Stimulated activated naive B cell treated with anti-CD40 and anti-IgM and Interleukin-4, amounts not matched to agents 10 μg/mL and 1 μg/mL and 100 μg/mL, for 72 hours (primary cell): ENCODE data around the gene NTSR1.

Experiments used
- ATAC-seq, 2 donors: fragments of 150-1000 bp; cut with Tn5 transposase; replicated peaks; 2 replicates each; pipeline ENCODE4 v1.10.0; 2021; ENCODE audit warnings: moderate library complexity in 1 of 2
- DNase-seq: peaks from one replicate; pipeline ENCODE4 v3.0.0; 2021
- H3K27ac Mint-ChIP-seq: one replicate; pipeline ENCODE4 v1.8.0; 2022; ENCODE audit warnings: mild to moderate bottlenecking, mixed read lengths
- H3K27me3 Mint-ChIP-seq, 2 donors: one replicate each; pipeline ENCODE4 v1.8.0; 2022; ENCODE audit warnings: mixed read lengths in 2 of 2
- H3K36me3 Mint-ChIP-seq, 2 donors: one replicate each; pipeline ENCODE4 v1.8.0; 2022; ENCODE audit warnings: mixed read lengths in 2 of 2, mild to moderate bottlenecking in 1 of 2
- H3K4me1 Mint-ChIP-seq, 2 donors: one replicate each; pipeline ENCODE4 v1.8.0; 2022; ENCODE audit warnings: mixed read lengths in 2 of 2, mild to moderate bottlenecking in 1 of 2
- H3K4me3 Mint-ChIP-seq, 2 donors: one replicate each; pipeline ENCODE4 v1.8.0; 2022; ENCODE audit warnings: mild to moderate bottlenecking in 2 of 2, mixed read lengths in 2 of 2, moderate library complexity in 1 of 2
- H3K9me3 Mint-ChIP-seq, 2 donors: one replicate each; pipeline ENCODE4 v1.8.0; 2022; ENCODE audit warnings: mixed read lengths in 2 of 2, mild to moderate bottlenecking in 1 of 2

The NTSR1 gene

GRCh38 chr20:62796699-62797491 lies 88.3 kb downstream of the NTSR1 start:
- peak overlapping the region; percentile 95 for H3K27ac Mint-ChIP-seq
- no peak for DNase-seq
- peak overlapping the region; percentile 89 to 90 for H3K4me3 Mint-ChIP-seq
- no peaks in the 10 kb centered on the region for H3K27me3 Mint-ChIP-seq
- no peak for ATAC-seq
- peaks cover 19 to 34% of the 10 kb centered on the region in 2 donors for H3K36me3 Mint-ChIP-seq
- no peaks in the 10 kb centered on the region for H3K9me3 Mint-ChIP-seq
- H3K4me1 Mint-ChIP-seq = peaks cover 31 to 53% of the 10 kb centered on the region in 2 donors

GRCh38 chr20:62797671-62798532 lies 89.3 kb downstream of the NTSR1 start:
- no peaks in the 10 kb centered on the region for H3K9me3 Mint-ChIP-seq
- no peaks in the 10 kb centered on the region for H3K27me3 Mint-ChIP-seq
- H3K4me1 Mint-ChIP-seq = peaks cover 30 to 50% of the 10 kb centered on the region in 2 donors
- ATAC-seq (no peak), DNase-seq (no peak)
- peak overlapping the region; percentile 49 for H3K27ac Mint-ChIP-seq
- peak overlapping the region; percentile 89 to 90 for H3K4me3 Mint-ChIP-seq
- peaks cover 19 to 34% of the 10 kb centered on the region in 2 donors for H3K36me3 Mint-ChIP-seq

- ATAC-seq (no peak), DNase-seq (no peak)
- Mint-ChIP-seq H3K4me3 (no peak overlapping the region), H3K27ac (no peak overlapping the region), H3K4me1 (peaks cover 27 to 42% of the 10 kb centered on the region in 2 donors), H3K9me3 (no peaks in the 10 kb centered on the region), H3K36me3 (peaks cover 19 to 34% of the 10 kb centered on the region in 2 donors), H3K27me3 (no peaks in the 10 kb centered on the region)
Observed at GRCh38 chr20:62799036-62799435, 90.4 kb downstream of the NTSR1 start.

- H3K27me3 Mint-ChIP-seq = no peaks in the 10 kb centered on the region
- peaks cover 19 to 34% of the 10 kb centered on the region in 2 donors for H3K36me3 Mint-ChIP-seq
- no peak overlapping the region for H3K27ac Mint-ChIP-seq
- H3K9me3 Mint-ChIP-seq = no peaks in the 10 kb centered on the region
- DNase-seq (no peak), ATAC-seq (no peak)
- H3K4me3 Mint-ChIP-seq = no peak overlapping the region
- H3K4me1 Mint-ChIP-seq = peaks cover 29 to 45% of the 10 kb centered on the region in 2 donors
Observed at GRCh38 chr20:62799459-62799858, 90.8 kb downstream of the NTSR1 start.

- DNase-seq (no peak), ATAC-seq (no peak)
- no peak overlapping the region for H3K4me3 Mint-ChIP-seq
- H3K27ac Mint-ChIP-seq = no peak overlapping the region
- no peaks in the 10 kb centered on the region for H3K27me3 Mint-ChIP-seq
- H3K4me1 Mint-ChIP-seq = peaks cover 29 to 41% of the 10 kb centered on the region in 2 donors
- no peaks in the 10 kb centered on the region for H3K9me3 Mint-ChIP-seq
- H3K36me3 Mint-ChIP-seq = peaks cover 20 to 38% of the 10 kb centered on the region in 2 donors
Observed at GRCh38 chr20:62799873-62800272, 91.2 kb downstream of the NTSR1 start.

- ATAC-seq = no peak
- H3K9me3 Mint-ChIP-seq = no peaks in the 10 kb centered on the region
- no peaks in the 10 kb centered on the region for H3K27me3 Mint-ChIP-seq
- H3K36me3 Mint-ChIP-seq = peaks cover 23 to 38% of the 10 kb centered on the region in 2 donors
- no peak for DNase-seq
- H3K4me3 Mint-ChIP-seq = peak overlapping the region in 1 of 2 donors; percentile 15
- no peak overlapping the region for H3K27ac Mint-ChIP-seq
- peaks cover 29 to 38% of the 10 kb centered on the region in 2 donors for H3K4me1 Mint-ChIP-seq
Observed at GRCh38 chr20:62800314-62801259, 92.0 kb downstream of the NTSR1 start.

- ATAC-seq (no peak), DNase-seq (no peak)
- Mint-ChIP-seq H3K27ac (no peak overlapping the region), H3K36me3 (peaks cover 23 to 38% of the 10 kb centered on the region in 2 donors), H3K27me3 (no peaks in the 10 kb centered on the region), H3K9me3 (no peaks in the 10 kb centered on the region), H3K4me3 (no peak overlapping the region), H3K4me1 (peaks cover 32 to 41% of the 10 kb centered on the region in 2 donors)
Observed at GRCh38 chr20:62801284-62802010, 92.8 kb downstream of the NTSR1 start.

- no peak for DNase-seq
- Mint-ChIP-seq H3K27me3 (no peaks in the 10 kb centered on the region), H3K4me1 (peaks cover 35 to 45% of the 10 kb centered on the region in 2 donors), H3K9me3 (no peaks in the 10 kb centered on the region), H3K36me3 (peaks cover 27 to 43% of the 10 kb centered on the region in 2 donors), H3K4me3 (no peak overlapping the region), H3K27ac (no peak overlapping the region)
- ATAC-seq = no peak
Observed at GRCh38 chr20:62802026-62802712, 93.5 kb downstream of the NTSR1 start.

- no peak for DNase-seq
Observed at GRCh38 chr20:62804021-62804626, 95.5 kb downstream of the NTSR1 start.

GRCh38 chr20:62804627-62805154 lies 96.1 kb downstream of the NTSR1 start, which contains the start of gene OGFR:
TSS of gene OGFR (plus strand) at chr20:62804835. CDS start at chr20:62804860, 25 bp downstream.
- DNase-seq (peak; percentile 59), ATAC-seq (peak; percentile 60 to 72)
- no peaks in the 10 kb centered on the region for H3K27me3 Mint-ChIP-seq
- H3K36me3 Mint-ChIP-seq = peaks cover 25 to 40% of the 10 kb centered on the region in 2 donors
- H3K4me1 Mint-ChIP-seq = peaks cover 29 to 39% of the 10 kb centered on the region in 2 donors
- peak within 1 kb of the TSS; percentile 97 for H3K27ac Mint-ChIP-seq
- peak within 1 kb of the TSS; percentile 91 to 97 for H3K4me3 Mint-ChIP-seq
- no peaks in the 10 kb centered on the region for H3K9me3 Mint-ChIP-seq

More at GRCh38 chr20:62804021-62804626, 95.5 kb downstream of the NTSR1 start:
- H3K27me3 Mint-ChIP-seq = no peaks in the 10 kb centered on the region
- peaks cover 29 to 41% of the 10 kb centered on the region in 2 donors for H3K4me1 Mint-ChIP-seq
- no peaks in the 10 kb centered on the region for H3K9me3 Mint-ChIP-seq
- peaks cover 28 to 39% of the 10 kb centered on the region in 2 donors for H3K36me3 Mint-ChIP-seq
- H3K27ac Mint-ChIP-seq = peak overlapping the region; percentile 92
- peak; percentile 17 to 41 for ATAC-seq
- H3K4me3 Mint-ChIP-seq = peak overlapping the region; percentile 84 to 88

GRCh38 chr20:62805155-62805710 lies 96.6 kb downstream of the NTSR1 start:
- Mint-ChIP-seq H3K27ac (peak overlapping the region; percentile 31), H3K4me1 (peaks cover 29 to 39% of the 10 kb centered on the region in 2 donors), H3K4me3 (peak overlapping the region; percentile 86 to 91), H3K9me3 (no peaks in the 10 kb centered on the region), H3K36me3 (peaks cover 22 to 40% of the 10 kb centered on the region in 2 donors), H3K27me3 (no peaks in the 10 kb centered on the region)
- DNase-seq (no peak), ATAC-seq (peak; percentile 55 to 58)
